ENCODE measurements around the gene RUSF1.
"Not testable (repeated sequence)": the region's sequence is repeated elsewhere in the genome, so short reads cannot be mapped to it uniquely, and the experiment has no call there.

RUSF1 gene

DNA sequence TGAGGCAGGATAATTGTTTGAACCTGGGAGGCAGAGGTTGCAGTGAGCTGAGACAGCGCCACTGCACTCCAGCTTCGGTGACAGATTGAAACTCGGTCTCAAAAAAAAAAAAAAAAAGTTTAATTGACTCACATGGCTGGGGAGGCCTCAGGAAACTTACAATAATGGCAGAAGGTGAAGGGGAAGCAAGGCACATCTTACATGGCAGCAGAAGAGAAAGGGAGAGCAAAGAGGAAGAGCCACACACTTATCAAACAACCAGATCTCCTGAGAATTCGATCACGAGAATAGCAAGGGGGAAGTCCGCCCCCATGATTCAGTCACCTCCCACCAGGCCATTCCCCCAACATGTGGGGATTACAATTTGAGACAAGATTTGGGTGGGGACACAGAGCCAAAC, 62.3 kb downstream of the RUSF1 start:
- DNase-seq, result not testable (repeated sequence)

DNA sequence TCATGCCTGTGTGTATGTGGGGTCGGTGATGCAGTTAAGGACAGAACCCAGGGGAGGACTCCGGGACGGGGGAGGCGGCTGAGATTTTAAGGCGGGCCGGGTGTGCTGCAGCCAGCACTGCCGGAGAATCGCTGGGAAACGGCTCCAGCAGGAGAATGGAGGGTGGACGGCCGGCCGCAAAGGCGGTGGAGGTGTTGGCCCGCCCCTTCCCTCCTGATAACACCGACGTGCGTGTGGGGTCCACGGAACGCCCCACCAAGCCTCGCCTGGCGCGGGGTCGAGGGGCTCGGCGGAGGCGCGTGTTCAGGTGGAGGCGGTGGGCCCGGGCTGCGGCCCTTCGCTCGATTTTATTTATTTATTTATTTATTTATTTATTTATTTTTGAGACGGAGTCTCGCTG, 66.2 kb downstream of the RUSF1 start:
- DNase-seq, result no peak

DNA sequence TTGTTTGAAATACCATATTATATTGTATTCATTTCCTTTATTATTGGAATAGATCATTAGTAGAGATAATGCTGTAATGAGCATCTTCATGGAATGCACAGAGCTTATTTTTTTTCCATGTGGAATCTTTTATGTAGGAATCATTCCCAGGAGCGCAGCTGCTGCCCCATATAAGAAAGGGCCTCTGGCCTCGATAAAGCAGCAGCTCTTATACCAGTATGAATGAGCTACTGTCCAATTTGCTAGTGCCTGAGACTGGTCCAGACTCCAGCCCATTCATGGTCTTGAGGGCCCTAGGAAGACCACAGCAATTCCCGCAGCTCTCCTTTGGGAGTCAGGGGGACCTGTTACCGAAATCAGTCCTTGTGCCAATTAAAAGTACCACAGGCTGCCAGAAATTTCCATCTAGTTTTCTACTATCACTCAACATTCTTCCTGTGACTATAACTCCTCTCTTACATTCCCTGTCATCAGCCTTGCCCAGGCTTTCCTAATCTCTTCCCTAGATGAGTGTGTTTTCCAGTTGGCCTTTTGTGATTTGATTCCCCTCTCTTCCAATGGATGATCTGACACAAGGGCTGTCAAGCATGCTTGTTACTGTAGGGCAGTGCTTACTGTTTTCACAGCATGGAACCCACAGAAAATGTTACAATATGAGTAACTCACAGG, 67.5 kb downstream of the RUSF1 start:
- DNase-seq, result no peak

DNA sequence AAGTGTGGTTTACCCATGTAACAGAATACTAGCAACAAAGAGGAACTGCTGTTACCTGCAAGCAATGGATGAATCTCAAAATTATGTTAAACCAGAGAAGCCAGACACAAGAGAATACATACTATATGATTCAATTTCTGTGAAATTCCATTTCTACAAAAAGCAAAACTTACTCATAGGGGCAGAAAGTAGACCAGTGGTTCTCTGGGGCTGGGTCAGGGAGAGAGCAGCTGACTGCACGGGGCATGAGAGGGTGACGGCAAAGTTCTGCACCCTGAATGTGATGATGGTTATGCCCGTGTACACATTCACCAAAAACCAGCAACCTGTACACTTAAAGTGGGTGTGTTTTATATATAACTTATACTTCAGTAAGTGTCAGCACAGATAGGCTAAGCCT, 68.7 kb downstream of the RUSF1 start:
- DNase-seq, result no peak
